Mesendoderm (in vitro differentiated cells): Measurements from ENCODE around the gene THUMPD2.
A peak's percentile ranks its signal among the peaks of the same experiment; 100 is the strongest.

Experiments
- DNase-seq: peaks from one replicate; pipeline ENCODE4 v3.0.0; 2013
- H2AK5ac ChIP-seq: 2 replicates; pipeline ENCODE4 v1.6.1; 2013; ENCODE audit warnings: low read length, inconsistent platforms
- H2BK120ac ChIP-seq: 2 replicates; pipeline ENCODE4 v1.6.1; 2013; ENCODE audit warnings: low read depth, mild to moderate bottlenecking, low read length, moderate library complexity, mixed read lengths
- H2BK15ac ChIP-seq: replicated peaks from 2 replicates; pipeline ENCODE4 v1.6.1; 2013; ENCODE audit warnings: low read depth, mild to moderate bottlenecking, moderate library complexity
- H2BK5ac ChIP-seq: 2 replicates; pipeline ENCODE4 v1.6.1; 2013; ENCODE audit warnings: low read length, inconsistent platforms
- H3K18ac ChIP-seq: 2 replicates; pipeline ENCODE4 v1.6.1; 2013; ENCODE audit warnings: mild to moderate bottlenecking, low read length, mixed read lengths
- H3K23ac ChIP-seq: one replicate; pipeline ENCODE4 v1.6.1; 2013; ENCODE audit warnings: low read length
- H3K27ac ChIP-seq: 2 replicates; pipeline ENCODE4 v1.5.1; 2013; ENCODE audit warnings: low read depth, mild to moderate bottlenecking, inconsistent platforms, low read length, moderate library complexity
- H3K27me3 ChIP-seq: 2 replicates; pipeline ENCODE4 v1.6.1; 2013; ENCODE audit warnings: low read length, control low read depth, mild to moderate bottlenecking, inconsistent platforms; ENCODE audit not compliant: insufficient read depth, poor library complexity
- H3K36me3 ChIP-seq: 2 replicates; pipeline ENCODE4 v1.6.1; 2013; ENCODE audit warnings: low read length, inconsistent platforms; ENCODE audit not compliant: control insufficient read depth, insufficient read depth
- H3K4ac ChIP-seq: one replicate; pipeline ENCODE4 v1.6.1; 2013; ENCODE audit warnings: low read depth, mild to moderate bottlenecking, low read length, moderate library complexity
- H3K4me1 ChIP-seq: 2 replicates; pipeline ENCODE4 v1.6.1; 2013; ENCODE audit warnings: low read depth, low read length, inconsistent platforms; ENCODE audit not compliant: control insufficient read depth
- H3K4me2 ChIP-seq: 2 replicates; pipeline ENCODE4 v1.6.1; 2013; ENCODE audit warnings: low read length
- H3K4me3 ChIP-seq: 2 replicates; pipeline ENCODE4 v1.5.1; 2013; ENCODE audit warnings: mild to moderate bottlenecking, low read length
- H3K56ac ChIP-seq: one replicate; pipeline ENCODE4 v1.6.1; 2013; ENCODE audit warnings: low read length
- H3K79me1 ChIP-seq: 2 replicates; pipeline ENCODE4 v1.6.1; 2013; ENCODE audit warnings: low read length, inconsistent platforms
- H3K79me2 ChIP-seq: 2 replicates; pipeline ENCODE4 v1.6.1; 2013; ENCODE audit warnings: mild to moderate bottlenecking, low read length; ENCODE audit not compliant: control insufficient read depth, insufficient read depth
- H3K9ac ChIP-seq: 2 replicates; pipeline ENCODE4 v1.6.1; 2013; ENCODE audit warnings: low read length, inconsistent platforms
- H4K5ac ChIP-seq: one replicate; pipeline ENCODE4 v1.6.1; 2013; ENCODE audit warnings: low read length
- H4K8ac ChIP-seq: one replicate; pipeline ENCODE4 v1.6.1; 2013; ENCODE audit warnings: low read depth, mild to moderate bottlenecking, control low read depth, low read length, moderate library complexity
- WGBS: extraction: QIAGEN DNeasy Blood & Tissue Kit; methylation state at CpG from one replicate; pipeline ENCODE4 v1.1.7; 2013; ENCODE audit warnings: low lambda C conversion rate, missing lambda C conversion rate; ENCODE audit not compliant: insufficient coverage; ENCODE audit errors: extremely low coverage; 5-methylcytosine and 5-hydroxymethylcytosine counted together

The THUMPD2 gene

GRCh38 chr2:39779341-39779851, 338 bp upstream of the THUMPD2 start:
- no peak overlapping the region for H4K8ac ChIP-seq
- H2BK15ac ChIP-seq, result no peak overlapping the region
- H3K27ac ChIP-seq, result no peak overlapping the region
- H3K4me2 ChIP-seq, result no peak overlapping the region
- peaks cover 13% of the 10 kb centered on the region for H3K79me2 ChIP-seq
- H3K4ac ChIP-seq, result no peak overlapping the region
- H3K9ac ChIP-seq, result no peak overlapping the region
- no peaks in the 10 kb centered on the region for H3K36me3 ChIP-seq
- H2AK5ac ChIP-seq, result no peak overlapping the region
- H3K27me3 ChIP-seq, result no peaks in the 10 kb centered on the region
- H3K79me1 ChIP-seq, result peaks cover 4% of the 10 kb centered on the region
- H3K23ac ChIP-seq, result no peak overlapping the region
- H4K5ac ChIP-seq, result no peak overlapping the region
- H2BK120ac ChIP-seq, result no peak overlapping the region
- DNase-seq, result no peak
- H3K4me3 ChIP-seq, result no peak overlapping the region
- WGBS, result no CpG with 5 or more reads among the region's 9 CpGs
- no peak overlapping the region for H3K18ac ChIP-seq
- no peak overlapping the region for H3K56ac ChIP-seq
- H3K4me1 ChIP-seq, result peaks cover 2% of the 10 kb centered on the region
- no peak overlapping the region for H2BK5ac ChIP-seq

DNA sequence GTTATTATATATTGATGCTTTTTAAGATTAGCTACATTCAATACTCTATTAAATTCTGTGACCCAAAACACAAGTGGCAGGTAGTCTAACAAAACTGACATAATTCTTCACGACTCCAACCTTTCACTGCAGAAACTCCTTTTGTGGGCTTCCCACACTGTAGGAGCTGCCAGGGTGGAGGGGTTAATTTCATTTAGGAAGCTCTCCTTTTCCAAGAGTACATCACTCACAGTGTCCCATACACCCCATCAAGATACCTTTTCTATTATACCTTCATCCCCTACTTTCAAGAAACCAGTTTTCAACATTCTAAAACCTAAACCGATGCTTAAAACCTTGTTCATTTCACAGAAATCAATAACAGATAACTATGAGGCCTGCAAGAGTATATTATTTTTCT, 825 bp downstream of the THUMPD2 start:
- Histone ChIP-seq H3K36me3 (no peaks in the 10 kb centered on the region), H2BK15ac (no peak overlapping the region), H2BK5ac (no peak overlapping the region), H2BK120ac (no peak overlapping the region), H3K4me3 (peak overlapping the region; percentile 32), H3K79me2 (peaks cover 16% of the 10 kb centered on the region), H3K4me2 (peak overlapping the region; percentile 68), H3K56ac (peak overlapping the region; percentile 70), H3K23ac (no peak overlapping the region), H3K9ac (peak overlapping the region; percentile 84), H3K27ac (no peak overlapping the region), H3K18ac (no peak overlapping the region), H3K4me1 (peaks cover 2% of the 10 kb centered on the region), H3K27me3 (no peaks in the 10 kb centered on the region), H4K8ac (no peak overlapping the region), H4K5ac (no peak overlapping the region), H2AK5ac (no peak overlapping the region), H3K4ac (no peak overlapping the region), H3K79me1 (peaks cover 6% of the 10 kb centered on the region)
- DNase-seq, result no peak
- 100% methylated on average over 1 of the region's 2 CpGs for WGBS

DNA sequence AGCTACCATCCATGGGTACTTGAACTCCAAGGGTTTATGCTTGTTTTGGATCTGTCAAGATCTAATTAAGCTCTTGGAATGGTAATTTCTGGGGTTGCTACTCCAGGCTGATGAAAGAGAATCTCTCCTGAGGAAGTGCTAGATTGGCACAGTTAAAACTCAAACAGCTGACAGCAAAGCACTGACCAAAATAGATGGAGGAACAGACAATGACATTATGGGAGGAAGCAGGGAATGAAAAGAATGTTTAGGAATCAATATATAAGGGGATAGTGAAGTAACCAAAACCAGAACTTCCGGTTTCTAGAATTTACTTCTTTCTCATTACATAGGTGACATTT, 6.3 kb downstream of the THUMPD2 start:
- Histone ChIP-seq H3K4ac (no peak overlapping the region), H3K27ac (peak overlapping the region; percentile 1)
- WGBS, result no CpG with 5 or more reads among the region's 1 CpG

GRCh38 chr2:39772086-39772811, 6.8 kb downstream of the THUMPD2 start:
- peaks cover 17% of the 10 kb centered on the region for H3K79me2 ChIP-seq
- peak overlapping the region; percentile 1 for H3K27ac ChIP-seq
- H3K27me3 ChIP-seq, result no peaks in the 10 kb centered on the region
- WGBS, result no CpG with 5 or more reads among the region's 3 CpGs
- H3K4me3 ChIP-seq, result no peak overlapping the region
- no peak overlapping the region for H2BK15ac ChIP-seq
- H3K79me1 ChIP-seq, result peaks cover 10% of the 10 kb centered on the region
- H3K36me3 ChIP-seq, result no peaks in the 10 kb centered on the region
- peaks cover 6% of the 10 kb centered on the region for H3K4me1 ChIP-seq
- H4K5ac ChIP-seq, result no peak overlapping the region
- no peak overlapping the region for H2AK5ac ChIP-seq
- H3K9ac ChIP-seq, result no peak overlapping the region
- no peak overlapping the region for H3K56ac ChIP-seq
- peak; percentile 60 for DNase-seq
- no peak overlapping the region for H2BK120ac ChIP-seq
- H3K23ac ChIP-seq, result no peak overlapping the region
- H4K8ac ChIP-seq, result no peak overlapping the region
- no peak overlapping the region for H3K4ac ChIP-seq
- no peak overlapping the region for H2BK5ac ChIP-seq
- H3K4me2 ChIP-seq, result no peak overlapping the region
- no peak overlapping the region for H3K18ac ChIP-seq

More for the DNA sequence above, 6.3 kb downstream of the THUMPD2 start:
- Histone ChIP-seq H3K4me3 (no peak overlapping the region), H2AK5ac (no peak overlapping the region), H3K9ac (no peak overlapping the region), H2BK15ac (no peak overlapping the region), H4K8ac (no peak overlapping the region), H3K36me3 (no peaks in the 10 kb centered on the region), H3K79me2 (peaks cover 20% of the 10 kb centered on the region), H3K56ac (no peak overlapping the region), H3K27me3 (no peaks in the 10 kb centered on the region), H3K79me1 (peaks cover 10% of the 10 kb centered on the region), H2BK120ac (no peak overlapping the region), H3K23ac (no peak overlapping the region), H3K4me1 (peaks cover 6% of the 10 kb centered on the region), H4K5ac (no peak overlapping the region), H3K18ac (no peak overlapping the region), H3K4me2 (no peak overlapping the region), H2BK5ac (no peak overlapping the region)
- DNase-seq, result no peak

DNA sequence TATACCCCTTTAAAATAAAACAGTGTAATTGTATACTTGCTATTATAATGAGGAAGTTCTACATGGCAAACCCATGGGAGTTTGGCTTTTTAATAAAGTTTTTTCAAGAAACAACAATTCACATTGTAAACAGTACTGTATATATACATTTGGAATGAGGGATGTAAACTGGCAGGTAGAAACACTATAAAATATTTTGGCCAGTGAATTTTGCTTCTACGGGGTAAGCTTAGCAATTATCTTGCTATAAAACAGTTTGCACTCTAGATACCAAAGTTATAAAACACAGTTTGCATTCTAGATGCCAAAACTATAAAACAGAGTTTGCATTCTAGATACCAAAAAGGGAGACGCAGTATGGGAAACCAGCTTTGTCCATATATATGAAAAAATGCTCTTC, 16.6 kb downstream of the THUMPD2 start:
- peaks cover 2% of the 10 kb centered on the region for H3K36me3 ChIP-seq
- WGBS, result no CpG with 5 or more reads among the region's 2 CpGs
- H3K23ac ChIP-seq, result no peak overlapping the region
- H3K4me1 ChIP-seq, result no peaks in the 10 kb centered on the region
- H3K79me1 ChIP-seq, result no peaks in the 10 kb centered on the region
- H3K56ac ChIP-seq, result no peak overlapping the region
- H3K27ac ChIP-seq, result no peak overlapping the region
- H4K8ac ChIP-seq, result no peak overlapping the region
- no peak overlapping the region for H3K4me3 ChIP-seq
- H3K18ac ChIP-seq, result no peak overlapping the region
- no peak overlapping the region for H2AK5ac ChIP-seq
- no peak overlapping the region for H2BK15ac ChIP-seq
- no peak overlapping the region for H2BK5ac ChIP-seq
- no peak overlapping the region for H3K4ac ChIP-seq
- no peak overlapping the region for H2BK120ac ChIP-seq
- H3K27me3 ChIP-seq, result no peaks in the 10 kb centered on the region
- no peak overlapping the region for H3K4me2 ChIP-seq
- no peak overlapping the region for H4K5ac ChIP-seq
- H3K79me2 ChIP-seq, result no peaks in the 10 kb centered on the region
- no peak overlapping the region for H3K9ac ChIP-seq
- DNase-seq, result no peak

DNA sequence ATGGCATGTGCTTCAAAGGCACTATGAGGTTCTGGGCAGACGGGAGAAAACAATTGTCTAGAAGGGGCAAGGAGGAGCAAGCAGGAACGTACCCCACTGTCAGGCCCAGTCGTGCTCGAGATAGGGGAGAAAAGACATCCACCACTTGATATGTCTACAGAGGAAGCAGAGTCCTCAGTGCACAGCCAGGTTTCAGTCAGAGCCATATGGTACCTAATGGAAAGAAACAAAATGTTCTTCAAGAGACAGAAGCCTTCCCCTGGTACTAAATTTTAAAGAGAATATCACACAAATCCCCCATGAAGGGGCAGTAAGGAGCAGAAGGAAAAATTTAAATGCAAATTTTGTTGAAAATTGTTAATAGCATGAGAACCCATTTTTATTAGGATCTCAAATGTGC, 21.9 kb downstream of the THUMPD2 start:
- peaks cover 4% of the 10 kb centered on the region for H3K36me3 ChIP-seq
- H3K27ac ChIP-seq, result no peak overlapping the region
- H3K9ac ChIP-seq, result no peak overlapping the region

More for the DNA sequence above, 21.9 kb downstream of the THUMPD2 start:
- no peak overlapping the region for H2AK5ac ChIP-seq
- no peaks in the 10 kb centered on the region for H3K79me1 ChIP-seq
- no peak overlapping the region for H2BK15ac ChIP-seq
- H3K56ac ChIP-seq, result no peak overlapping the region
- H4K5ac ChIP-seq, result no peak overlapping the region
- H3K79me2 ChIP-seq, result no peaks in the 10 kb centered on the region
- no peak overlapping the region for H3K4me3 ChIP-seq
- H2BK5ac ChIP-seq, result no peak overlapping the region
- H3K18ac ChIP-seq, result no peak overlapping the region
- DNase-seq, result no peak
- no CpG with 5 or more reads among the region's 4 CpGs for WGBS
- no peak overlapping the region for H3K4ac ChIP-seq
- no peaks in the 10 kb centered on the region for H3K27me3 ChIP-seq
- no peak overlapping the region for H4K8ac ChIP-seq
- no peak overlapping the region for H2BK120ac ChIP-seq
- no peak overlapping the region for H3K4me2 ChIP-seq
- H3K4me1 ChIP-seq, result no peaks in the 10 kb centered on the region
- H3K23ac ChIP-seq, result no peak overlapping the region
